Sigmoid colon (tissue), 7 donors: Measurements from ENCODE around the gene CACNB3. TPM values are rescaled to one million over a fixed set of nuclear protein-coding genes. Genes with fewer than 3 reads are reported as not detected.

Source experiments
- DNase-seq: peaks from one replicate; pipeline ENCODE4 v3.0.0-alpha.2; 2019
- H3K27ac ChIP-seq, 4 donors: fragments of 200-600 bp; sonication (generic); one replicate each; pipeline ENCODE4 v1.5.1; 2016 to 2019; ENCODE audit warnings: mild to moderate bottlenecking in 1 of 4
- H3K27me3 ChIP-seq, 3 donors: fragments of 200-600 bp; sonication (generic); one replicate each; pipeline ENCODE4 v1.5.1; 2019; ENCODE audit warnings: mild to moderate bottlenecking in 1 of 3
- H3K36me3 ChIP-seq, 4 donors: fragments of 200-600 bp; sonication (generic); one replicate each; pipeline ENCODE4 v1.5.1; 2016 to 2019
- H3K4me1 ChIP-seq, 4 donors: fragments of 200-600 bp; sonication (generic); one replicate each; pipeline ENCODE4 v1.5.1; 2017 to 2019
- H3K4me3 ChIP-seq, 4 donors: fragments of 200-600 bp; sonication (generic); one replicate each; pipeline ENCODE4 v1.5.1; 2017 to 2019; ENCODE audit warnings: mild to moderate bottlenecking in 2 of 4, moderate library complexity in 1 of 4
- H3K9me3 ChIP-seq, 4 donors: fragments of 200-600 bp in 3 of 4; sonication (generic) in 3 of 4; one replicate each; pipeline versions ENCODE4 v1.5.1 to v1.6.1; 2013 to 2019
- EP300 ChIP-seq, 4 donors: sonication (generic); formaldehyde crosslinking; IDR thresholded peaks; one replicate each; pipeline ENCODE4 v1.6.1; 2017; ENCODE audit warnings: antibody characterized with exemption in 4 of 4
- POLR2A ChIP-seq, 2 donors: fragments of 450-650 bp; IDR thresholded peaks; one replicate each; pipeline ENCODE4 v1.6.1; 2016; ENCODE audit warnings: antibody characterized with exemption in 2 of 2, mild to moderate bottlenecking in 2 of 2, moderate library complexity in 2 of 2
- POLR2AphosphoS5 ChIP-seq, 4 donors: sonication (generic); formaldehyde crosslinking; IDR thresholded peaks; one replicate each; pipeline ENCODE4 v1.6.1; 2017; ENCODE audit warnings: antibody characterized with exemption in 4 of 4
- WGBS, 2 donors: extraction: QIAGEN DNeasy Blood & Tissue Kit; methylation state at CpG; one replicate each; pipeline ENCODE4 v1.1.7; 2013; 5-methylcytosine and 5-hydroxymethylcytosine counted together
- intact Hi-C: fragments of 100-400 bp; cut with DNase I; formaldehyde crosslinking; loops from one replicate; pipeline ENCODE4 v1.15.1; 2023
- polyA plus RNA-seq, 3 donors: library from polyadenylated mRNA; stranded (reverse); fragments of 200-250 nt; gene quantifications; one replicate each; pipeline ENCODE4 v1.2.3, GENCODE V29; 2013
- total RNA-seq, 4 donors: library from RNA; depleted of rRNA; stranded (reverse); fragments of >200 nt; gene quantifications; one replicate each; pipeline ENCODE4 v1.1.0, GENCODE V29; 2016
- TF ChIP-seq, protein P1 (sequence below), 4 experiments: fragments of 450-650 bp in 3 of 4; fragments of 200-600 bp in 1 of 4; IDR thresholded peaks; one replicate each; pipeline ENCODE4 v1.5.1; 2016 to 2019; ENCODE audit warnings: antibody characterized with exemption in 4 of 4, mild to moderate bottlenecking in 3 of 4, moderate library complexity in 2 of 4
- donor health status: healthy with polysubstance abuse.
- donor health status: Bipolar disorder and iron deficiency.
- donor health status: healthy.

CACNB3 gene
- total and polyA plus RNA-seq, 7 donors, result 10.7 to 32.1 (median 21.0) TPM

DNA sequence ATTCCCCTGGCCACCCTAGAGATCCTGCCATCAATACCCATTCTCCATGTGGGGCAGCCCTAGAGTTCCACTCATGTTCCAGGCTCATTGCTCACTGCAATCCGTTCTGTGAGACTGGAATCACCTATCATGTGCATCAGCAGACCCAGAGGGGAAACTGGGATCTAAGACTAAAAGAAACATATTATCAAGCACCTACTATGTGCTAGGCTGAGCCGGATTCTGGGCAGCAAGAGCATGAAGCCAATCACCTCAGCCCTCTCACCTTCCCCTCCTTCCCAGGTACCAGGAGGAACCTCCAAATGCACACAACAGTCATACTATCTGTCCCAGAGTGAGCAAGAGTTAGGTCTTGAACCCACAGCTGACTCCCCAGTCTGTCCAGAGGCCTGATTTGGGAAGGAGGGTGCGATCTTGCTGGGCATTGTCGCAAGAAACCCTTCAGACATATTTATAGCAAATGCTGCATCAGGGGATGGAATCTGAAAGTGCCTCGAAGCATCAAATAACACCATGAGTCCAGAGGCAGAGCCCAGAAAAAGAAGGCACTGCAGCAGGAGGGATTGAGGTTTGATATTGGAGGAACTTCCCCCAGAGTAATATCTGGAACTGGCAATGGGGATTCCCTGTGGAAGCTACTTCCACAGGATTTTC lies 6.7 kb upstream of the CACNB3 start:
- H3K4me1 ChIP-seq, result peaks cover 0 to 46% (median 34%) of the 10 kb centered on the region in 4 donors
- TF ChIP-seq POLR2AphosphoS5 (IDR thresholded peaks at IDR 0.05) (no peak), EP300 (IDR thresholded peaks at IDR 0.05) (no peak), POLR2A (IDR thresholded peaks at IDR 0.05) (no peak)
- TF ChIP-seq, protein P1, sequence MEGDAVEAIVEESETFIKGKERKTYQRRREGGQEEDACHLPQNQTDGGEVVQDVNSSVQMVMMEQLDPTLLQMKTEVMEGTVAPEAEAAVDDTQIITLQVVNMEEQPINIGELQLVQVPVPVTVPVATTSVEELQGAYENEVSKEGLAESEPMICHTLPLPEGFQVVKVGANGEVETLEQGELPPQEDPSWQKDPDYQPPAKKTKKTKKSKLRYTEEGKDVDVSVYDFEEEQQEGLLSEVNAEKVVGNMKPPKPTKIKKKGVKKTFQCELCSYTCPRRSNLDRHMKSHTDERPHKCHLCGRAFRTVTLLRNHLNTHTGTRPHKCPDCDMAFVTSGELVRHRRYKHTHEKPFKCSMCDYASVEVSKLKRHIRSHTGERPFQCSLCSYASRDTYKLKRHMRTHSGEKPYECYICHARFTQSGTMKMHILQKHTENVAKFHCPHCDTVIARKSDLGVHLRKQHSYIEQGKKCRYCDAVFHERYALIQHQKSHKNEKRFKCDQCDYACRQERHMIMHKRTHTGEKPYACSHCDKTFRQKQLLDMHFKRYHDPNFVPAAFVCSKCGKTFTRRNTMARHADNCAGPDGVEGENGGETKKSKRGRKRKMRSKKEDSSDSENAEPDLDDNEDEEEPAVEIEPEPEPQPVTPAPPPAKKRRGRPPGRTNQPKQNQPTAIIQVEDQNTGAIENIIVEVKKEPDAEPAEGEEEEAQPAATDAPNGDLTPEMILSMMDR (IDR thresholded peaks at IDR 0.05), result no peak
- H3K9me3 ChIP-seq, result no peaks in the 10 kb centered on the region
- no peaks in the 10 kb centered on the region for H3K27me3 ChIP-seq
- no peak for DNase-seq
- peak overlapping the region in 2 of 4 donors; percentile 35 to 49 for H3K27ac ChIP-seq
- 82 to 84% methylated on average over 5 of the region's 5 CpGs for WGBS, 2 donors
- no peak overlapping the region for H3K4me3 ChIP-seq
- H3K36me3 ChIP-seq, result no peaks in the 10 kb centered on the region
- intact Hi-C loops, result loop anchor here (10.0 kb wide), 1 partner anchor 597 kb away; no protein-coding TSS in a partner anchor

DNA sequence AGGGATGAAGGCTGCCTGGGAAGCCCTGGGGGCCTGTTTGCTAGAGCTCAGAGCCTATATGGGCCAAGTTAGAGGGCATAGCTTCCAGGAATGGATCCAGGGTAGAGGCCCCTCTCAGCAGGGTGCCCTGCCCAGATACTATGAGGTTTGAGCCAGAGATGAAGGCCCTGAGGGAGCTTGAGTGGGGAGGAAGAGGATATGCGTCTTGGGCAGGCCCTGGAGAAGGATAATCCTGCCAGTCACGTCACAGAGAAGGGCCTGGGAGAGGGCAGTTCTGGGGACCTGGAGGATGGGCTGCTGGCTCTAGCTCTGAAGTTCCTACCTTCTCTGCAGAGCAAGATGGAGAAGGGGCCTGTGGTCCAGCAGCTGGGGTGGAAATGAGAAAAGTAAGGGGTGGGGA lies 5.9 kb upstream of the CACNB3 start:
- intact Hi-C loops, result loop anchor here (10.0 kb wide), 1 partner anchor 598 kb away; no protein-coding TSS in a partner anchor
- Histone ChIP-seq H3K27ac (no peak overlapping the region), H3K4me1 (peaks cover 0 to 48% (median 36%) of the 10 kb centered on the region in 4 donors)

DNA sequence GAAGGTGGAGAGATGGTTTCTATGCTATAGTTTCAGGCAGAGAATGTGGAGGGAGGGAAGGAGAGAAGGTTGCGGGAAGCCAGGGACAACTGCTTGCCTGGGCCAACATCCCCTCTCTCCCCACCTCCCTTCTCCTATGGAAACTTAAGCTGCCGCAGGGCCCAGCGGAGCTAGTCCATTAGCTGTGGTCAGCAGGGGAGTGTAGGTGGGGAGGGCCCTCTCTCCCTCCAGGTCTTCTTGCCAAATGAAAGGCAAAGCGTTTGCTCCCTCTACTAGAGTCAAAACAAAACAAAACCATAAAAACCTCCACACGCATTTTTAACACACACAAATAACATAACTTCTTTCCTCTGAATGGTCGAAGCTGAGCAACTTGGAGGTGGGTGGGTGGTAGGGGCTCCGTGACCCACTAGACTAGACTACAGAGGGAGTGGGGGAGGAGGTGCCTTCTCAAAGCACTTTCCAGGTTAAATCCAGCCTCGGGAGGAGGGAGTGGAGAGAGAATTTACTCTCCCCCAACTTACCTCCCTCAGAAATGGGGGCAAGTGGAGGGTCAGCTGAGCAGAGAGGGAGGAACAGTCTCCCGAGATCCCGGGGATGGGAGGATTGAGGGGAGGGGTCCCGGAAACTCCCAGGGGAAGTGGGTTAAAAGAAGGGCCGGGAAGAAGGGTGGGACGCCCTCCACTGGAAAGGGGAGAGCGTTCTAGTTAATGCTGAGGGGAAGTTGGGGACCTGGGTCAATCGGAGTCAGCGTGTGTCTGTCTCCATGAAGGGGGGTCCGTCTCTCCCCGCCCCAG lies 4.6 kb upstream of the CACNB3 start:
- no peaks in the 10 kb centered on the region for H3K27me3 ChIP-seq
- H3K4me1 ChIP-seq, result peaks cover 0 to 60% (median 43%) of the 10 kb centered on the region in 4 donors
- no peak for DNase-seq
- intact Hi-C loops, result loop anchor here (10.0 kb wide), 1 partner anchor 599 kb away; no protein-coding TSS in a partner anchor
- no peaks in the 10 kb centered on the region for H3K9me3 ChIP-seq
- no peaks in the 10 kb centered on the region for H3K36me3 ChIP-seq
- H3K4me3 ChIP-seq, result peak overlapping the region; percentile 62 to 86 (median 78)
- peak overlapping the region; percentile 86 to 94 (median 91) for H3K27ac ChIP-seq
- no peak for TF ChIP-seq POLR2A (IDR thresholded peaks at IDR 0.05)
- TF ChIP-seq EP300 (IDR thresholded peaks at IDR 0.05), result no peak
- TF ChIP-seq POLR2AphosphoS5 (IDR thresholded peaks at IDR 0.05), result no peak
- TF ChIP-seq, protein P1 (IDR thresholded peaks at IDR 0.05), result no peak
- WGBS, 2 donors, result 26 to 28% methylated on average over 18 of the region's 18 CpGs

More for the DNA sequence above, 5.9 kb upstream of the CACNB3 start:
- 72 to 73% methylated on average over 2 of the region's 2 CpGs for WGBS, 2 donors
- no peaks in the 10 kb centered on the region for H3K9me3 ChIP-seq
- no peaks in the 10 kb centered on the region for H3K27me3 ChIP-seq
- H3K36me3 ChIP-seq, result no peaks in the 10 kb centered on the region
- no peak for DNase-seq
- H3K4me3 ChIP-seq, result no peak overlapping the region
- TF ChIP-seq, protein P1 (IDR thresholded peaks at IDR 0.05), result no peak
- no peak for TF ChIP-seq POLR2AphosphoS5 (IDR thresholded peaks at IDR 0.05)
- no peak for TF ChIP-seq POLR2A (IDR thresholded peaks at IDR 0.05)
- TF ChIP-seq EP300 (IDR thresholded peaks at IDR 0.05), result no peak

DNA sequence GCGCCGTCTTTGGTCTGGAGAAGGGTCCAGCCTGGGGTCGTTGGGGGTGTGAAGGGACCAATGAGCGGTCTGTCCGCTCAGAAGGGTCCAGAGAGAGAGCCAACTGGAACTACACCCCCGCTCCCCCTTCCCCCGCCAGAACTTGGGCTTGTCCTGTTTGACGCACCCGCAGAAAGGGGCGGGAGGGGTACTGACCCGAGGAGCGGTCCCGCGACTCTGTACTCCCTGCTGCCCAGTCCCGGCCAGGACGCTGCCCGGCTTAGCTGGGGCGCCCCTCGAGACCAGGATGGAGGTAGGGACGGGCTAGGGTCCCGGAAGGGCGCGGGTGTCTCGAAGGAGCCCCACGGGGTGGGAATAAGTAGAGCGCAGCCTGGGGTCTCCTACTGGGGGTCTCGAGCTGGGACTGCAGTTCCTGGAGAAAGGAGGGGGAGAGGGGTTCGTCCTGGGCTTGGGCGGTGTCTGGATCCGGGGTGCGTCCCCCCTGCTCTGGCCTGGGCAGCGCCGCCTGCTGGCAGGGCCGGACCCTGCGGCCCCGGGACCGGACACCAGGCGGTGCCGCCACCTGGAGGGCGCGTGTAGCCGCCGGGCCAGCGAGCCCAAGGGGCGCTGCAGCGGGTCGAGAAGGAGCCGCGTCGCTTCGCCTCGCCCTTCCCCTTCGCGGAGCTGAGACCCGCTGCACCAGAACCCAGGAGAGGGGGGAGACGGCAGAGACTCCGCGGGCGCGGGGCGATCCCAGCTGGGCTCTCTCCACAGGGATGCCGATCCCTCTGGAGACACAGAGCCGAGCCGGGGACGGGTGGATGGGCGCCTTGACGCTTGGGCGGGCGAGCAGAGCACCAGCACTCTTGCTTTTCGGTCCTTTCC lies 3.8 kb upstream of the CACNB3 start:
- TF ChIP-seq, protein P1 (IDR thresholded peaks at IDR 0.05), result peak; percentile 92 to 100 (median 96)
- TF ChIP-seq POLR2AphosphoS5 (IDR thresholded peaks at IDR 0.05) (peak; percentile 29 to 80 (median 59)), POLR2A (IDR thresholded peaks at IDR 0.05) (peak in 1 of 2 donors; percentile 8), EP300 (IDR thresholded peaks at IDR 0.05) (no peak)
- H3K27me3 ChIP-seq, result no peaks in the 10 kb centered on the region
- H3K36me3 ChIP-seq, result no peaks in the 10 kb centered on the region
- H3K27ac ChIP-seq, result peak overlapping the region; percentile 86 to 94 (median 91)
- no peaks in the 10 kb centered on the region for H3K9me3 ChIP-seq
- WGBS, 2 donors, result 1% methylated on average over 70 of the region's 70 CpGs
- peak; percentile 94 for DNase-seq
- H3K4me3 ChIP-seq, result peak overlapping the region; percentile 62 to 86 (median 78)
- peaks cover 0 to 65% (median 50%) of the 10 kb centered on the region in 4 donors for H3K4me1 ChIP-seq
- intact Hi-C loops, result loop anchor here (10.0 kb wide), 1 partner anchor 600 kb away; no protein-coding TSS in a partner anchor
